Endothelial cell of umbilical vein (primary cell): ENCODE data around the gene ADORA2A. TPM values are rescaled to one million over a fixed set of nuclear protein-coding genes. Genes with fewer than 3 reads are reported as not detected.

Experiments
- BruUV-seq: library from RNA; stranded (reverse); fragments of 400-500 nt; replicated peaks from 2 replicates; lab custom pipeline; 2021; lab: Mats Ljungman, UMichigan
- CTCF ChIA-PET: fragments of 300-600, 350-600 bp; sonication (Branson Sonifier 250); formaldehyde crosslinking; loops from one replicate; lab custom pipeline; 2021; ENCODE audit warnings: antibody characterized with exemption, inconsistent platforms; lab: Charles Lee
- POLR2A ChIA-PET: fragments of 300-600, 350-600 bp; sonication (Branson Sonifier 250); formaldehyde crosslinking; loops from one replicate; lab custom pipeline; 2021; ENCODE audit warnings: antibody characterized with exemption, inconsistent platforms; lab: Charles Lee
- DNase-seq: peaks from one replicate; pipeline ENCODE4 v3.0.0-alpha.2; 2011; ENCODE audit warnings: low read depth, low spot score
- FAIRE-seq: peaks from 2 replicates; lab custom pipeline; 2011; peaks lifted over from hg19 to GRCh38; lab: Jason Lieb, UNC
- H2AFZ ChIP-seq: 2 replicates; pipeline ENCODE4 v1.6.0; 2012; ENCODE audit warnings: low read depth, low read length, control low read depth, inconsistent platforms
- H3K27ac ChIP-seq: 2 replicates; pipeline ENCODE4 v1.5.1; 2011; ENCODE audit warnings: low read depth, mild to moderate bottlenecking, control low read depth, low read length, moderate library complexity; ENCODE audit not compliant: insufficient read depth
- H3K27me3 ChIP-seq, 2 experiments: 2 replicates each; pipeline versions ENCODE4 v1.6.0 to v1.6.1; 2011; ENCODE audit warnings: low read length in 2 of 2, mixed read lengths in 1 of 2; ENCODE audit not compliant: control insufficient read depth in 2 of 2, insufficient read depth in 2 of 2
- H3K36me3 ChIP-seq, 2 experiments: 2 replicates in 1 of 2; 3 replicates in 1 of 2; pipeline ENCODE4 v1.5.1; 2011; ENCODE audit warnings: low read length in 2 of 2, mild to moderate bottlenecking in 1 of 2, moderate library complexity in 1 of 2; ENCODE audit not compliant: control insufficient read depth in 2 of 2, insufficient read depth in 2 of 2; ENCODE audit errors: extremely low read depth in 1 of 2
- H3K4me1 ChIP-seq: 3 replicates; pipeline ENCODE4 v1.5.1; 2011; ENCODE audit warnings: mild to moderate bottlenecking, low read length; ENCODE audit not compliant: control insufficient read depth, insufficient read depth; ENCODE audit errors: extremely low read depth
- H3K4me2 ChIP-seq: 2 replicates; pipeline ENCODE4 v1.6.1; 2011; ENCODE audit warnings: low read length, control low read depth, mixed read lengths; ENCODE audit not compliant: insufficient read depth
- H3K4me3 ChIP-seq, 3 experiments: fragments of 200-600 bp in 1 of 3; sonication (generic), shearing (Covaris generic) in 1 of 3; replicated peaks in 1 of 3; 2 replicates each; pipeline ENCODE4 v1.5.1; 2011 to 2016; ENCODE audit warnings: control low read depth in 3 of 3, low read length in 3 of 3, mild to moderate bottlenecking in 2 of 3, inconsistent platforms in 1 of 3, low read depth in 1 of 3, moderate library complexity in 1 of 3; ENCODE audit not compliant: insufficient read depth in 1 of 3
- H3K79me2 ChIP-seq: 2 replicates; pipeline ENCODE4 v1.6.0; 2012; ENCODE audit warnings: low read length, inconsistent platforms; ENCODE audit not compliant: control insufficient read depth, insufficient read depth
- H3K9ac ChIP-seq: replicated peaks from 2 replicates; pipeline ENCODE3; 2011; ENCODE audit warnings: low read length, control low read depth; ENCODE audit not compliant: insufficient read depth; ENCODE audit errors: extremely low read depth
- H3K9me1 ChIP-seq: replicated peaks from 3 replicates; pipeline ENCODE4 v1.6.0; 2011; ENCODE audit warnings: mild to moderate bottlenecking, low read length; ENCODE audit not compliant: control insufficient read depth, insufficient read depth; ENCODE audit errors: extremely low read depth
- H3K9me3 ChIP-seq: replicated peaks from 2 replicates; pipeline ENCODE4 v1.5.1; 2012; ENCODE audit warnings: low read length, inconsistent platforms; ENCODE audit not compliant: control insufficient read depth, insufficient read depth
- H4K20me1 ChIP-seq: replicated peaks from 2 replicates; pipeline ENCODE3; 2011; ENCODE audit warnings: mild to moderate bottlenecking, low read length; ENCODE audit not compliant: control insufficient read depth, insufficient read depth; ENCODE audit errors: extremely low read depth
- CTCF ChIP-seq, 2 donors: IDR thresholded peaks; 1 replicate in 1 of 2; 2 replicates in 1 of 2; pipeline ENCODE4 v1.5.1; 2011; ENCODE audit warnings: low read length in 2 of 2, mild to moderate bottlenecking in 2 of 2, moderate library complexity in 2 of 2, control low read depth in 1 of 2, inconsistent platforms in 1 of 2, low read depth in 1 of 2; ENCODE audit not compliant: insufficient read depth in 1 of 2; ENCODE audit errors: extremely low read depth in 1 of 2
- EZH2 ChIP-seq: IDR thresholded peaks from 2 replicates; pipeline ENCODE4 v1.6.1; 2012; ENCODE audit warnings: borderline replicate concordance, low read depth, mild to moderate bottlenecking, moderate library complexity, low read length, inconsistent platforms; ENCODE audit not compliant: severe bottlenecking
- FOS ChIP-seq: IDR thresholded peaks from 2 replicates; pipeline ENCODE4 v1.6.1; 2011; ENCODE audit warnings: mild to moderate bottlenecking, low read length, moderate library complexity, borderline replicate concordance; ENCODE audit not compliant: insufficient read depth
- GATA2 ChIP-seq: IDR thresholded peaks from 2 replicates; pipeline ENCODE4 v1.7.0; 2011; ENCODE audit warnings: low read depth, mild to moderate bottlenecking, moderate library complexity, mixed read lengths, low read length; ENCODE audit not compliant: insufficient read length, insufficient read depth
- JUN ChIP-seq: IDR thresholded peaks from 2 replicates; pipeline ENCODE4 v1.6.1; 2011; ENCODE audit warnings: borderline replicate concordance, low read depth; ENCODE audit not compliant: insufficient read length, insufficient read depth
- MAX ChIP-seq: IDR thresholded peaks from 2 replicates; pipeline ENCODE4 v1.6.1; 2011; ENCODE audit not compliant: insufficient read depth, insufficient read length
- MYC ChIP-seq: IDR thresholded peaks from one replicate; pipeline ENCODE4 v1.6.1; 2011; ENCODE audit warnings: mild to moderate bottlenecking, low read depth, low read length
- POLR2A ChIP-seq: IDR thresholded peaks from 2 replicates; pipeline ENCODE4 v1.6.1; 2012; ENCODE audit warnings: low read depth, mild to moderate bottlenecking, control low read depth, low read length
- POLR2AphosphoS5 ChIP-seq: IDR thresholded peaks from 2 replicates; pipeline ENCODE4 v1.6.1; 2012; ENCODE audit warnings: low read depth, mild to moderate bottlenecking, control low read depth, low read length, moderate library complexity; ENCODE audit not compliant: insufficient read depth
- dilution Hi-C: fragments of 300-500 bp; cut with MboI; formaldehyde crosslinking; loops from one replicate; pipeline ENCODE4 v1.15.0; 2019; ENCODE audit warnings: low sequenced_read_pairs; ENCODE audit not compliant: extremely low pct_ligation_motif_present
- intact Hi-C: fragments of 100-400 bp; cut with micrococcal nuclease; formaldehyde crosslinking; loops from one replicate; pipeline ENCODE4 v1.10.0; 2022
- polyA plus RNA-seq, 4 experiments: library from polyadenylated mRNA; depleted of rRNA in 3 of 4; stranded (reverse) in 3 of 4; unstranded in 1 of 4; fragments of >200 nt; gene quantifications; 2 replicates each; pipeline versions ENCODE4 v1.2.1 to v1.2.3, GENCODE V29; 2011 to 2012; ENCODE audit warnings: missing spikeins in 1 of 4
- total RNA-seq: library from RNA; stranded (reverse); gene quantifications from 2 replicates; pipeline ENCODE4 v1.2.3, GENCODE V29; 2021

Gene ADORA2A
- total and polyA plus RNA-seq, 2 donors (not counting 3 experiments of a cell fraction or from before 2014, with no cell fraction given) = 20.0 to 33.1 TPM

- Histone ChIP-seq H3K4me1 (peaks cover 15% of the 10 kb centered on the region), H4K20me1 (no peaks in the 10 kb centered on the region), H3K9me3 (no peaks in the 10 kb centered on the region), H3K79me2 (peaks cover 5% of the 10 kb centered on the region), H3K27ac (no peak overlapping the region), H3K9me1 (no peaks in the 10 kb centered on the region), H2AFZ (no peak overlapping the region), H3K4me3 (no peak overlapping the region), H3K4me2 (no peak overlapping the region), H3K36me3 (no peaks in the 10 kb centered on the region), H3K9ac (no peak overlapping the region), H3K27me3 (no peaks in the 10 kb centered on the region)
- FAIRE-seq = no peak
- dilution Hi-C loops (no loop called here), intact Hi-C loops (no loop called here)
- ChIA-PET POLR2A (no interaction called here), CTCF (interaction anchor here (1.1 kb wide), 1 partner anchor 17 kb away, joined by 3 read pairs; no protein-coding TSS in a partner anchor)
- no peak for DNase-seq
- no peak for TF ChIP-seq MAX
- no peak for TF ChIP-seq GATA2
- no peak for TF ChIP-seq FOS
- TF ChIP-seq JUN = no peak
- no peak for TF ChIP-seq MYC
- TF ChIP-seq EZH2 = no peak
- TF ChIP-seq POLR2AphosphoS5 = no peak
- TF ChIP-seq CTCF (IDR thresholded peaks at IDR 0.05; ENCODE audit: extremely low read depth in 1 of 2, insufficient read depth in 1 of 2, low read depth in 1 of 2, low read length in 2 of 2) = no peak
- no peak for TF ChIP-seq POLR2A
- BruUV-seq = no TSS peak
Measured at GRCh38 chr22:24384131-24384530, 43.3 kb upstream of the ADORA2A start.
